ENCODE results near the gene ITGAD.

GRCh38 chr16:31355431-31356100, 37.6 kb upstream of the ITGAD start:
- TF ChIP-seq GATA2 (IDR thresholded peaks at IDR 0.05; ENCODE audit: low read depth, low read length) (no peak), GATA3 (IDR thresholded peaks at IDR 0.05; ENCODE audit: low read depth, low read length) (no peak)

Measured in SH-SY5Y (cell line).